Activated CD4-positive, alpha-beta T cell treated with anti-CD3 and anti-CD28 coated beads, Interleukin-2, amount 50 U/mL, for 48 hours (primary cell): ENCODE results near the gene DRC1.
A peak's percentile ranks its signal among the peaks of the same experiment; 100 is the strongest.

Source experiments
- DNase-seq, 2 experiments: peaks; one replicate each; pipeline ENCODE4 v3.0.0-alpha.2; 2020

Gene DRC1

DNA sequence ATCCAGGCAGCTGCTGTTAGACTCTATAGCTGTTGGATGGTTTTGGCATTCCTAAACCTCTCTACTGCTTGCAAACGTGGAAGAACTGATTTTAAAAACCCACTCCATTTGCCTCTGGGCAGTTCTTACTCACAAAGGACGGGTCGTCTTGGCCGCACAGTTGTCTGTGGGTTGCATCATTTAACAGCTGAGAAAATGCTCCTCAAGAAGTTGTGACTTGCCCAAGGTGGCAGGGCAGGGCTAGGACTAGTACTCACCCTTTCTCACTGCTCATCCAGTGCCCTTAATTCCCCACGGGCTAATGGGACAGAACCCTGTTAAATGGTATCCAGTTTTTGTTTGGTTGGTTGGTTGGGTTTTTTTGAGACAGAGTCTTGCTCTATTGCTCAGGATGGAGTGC lies 997 bp upstream of the DRC1 start:
- no peak for DNase-seq

DNA sequence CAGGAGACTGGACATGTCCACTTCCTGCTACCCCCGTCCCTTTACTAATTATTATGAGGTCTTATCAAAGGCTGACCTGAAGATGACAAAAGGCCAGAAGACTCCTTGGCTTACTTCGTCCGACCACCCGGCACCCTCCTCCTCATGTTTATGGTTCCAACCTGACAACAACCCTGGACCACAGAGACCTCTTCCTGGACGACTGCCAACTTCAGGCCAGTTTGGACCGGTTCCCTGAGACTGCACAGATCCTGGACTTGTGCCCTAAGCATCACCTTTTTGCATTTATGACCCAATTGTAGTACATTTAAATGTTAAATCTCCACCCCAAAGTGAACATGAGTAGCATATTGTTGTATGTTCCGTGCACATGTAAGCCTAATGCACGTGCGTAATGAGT lies 5.8 kb downstream of the DRC1 start:
- DNase-seq, result no peak

- no peak for DNase-seq
Measured at GRCh38 chr2:26409785-26410184, 8.1 kb downstream of the DRC1 start.

GRCh38 chr2:26410764-26411243 lies 9.1 kb downstream of the DRC1 start:
- DNase-seq, result no peak

DNA sequence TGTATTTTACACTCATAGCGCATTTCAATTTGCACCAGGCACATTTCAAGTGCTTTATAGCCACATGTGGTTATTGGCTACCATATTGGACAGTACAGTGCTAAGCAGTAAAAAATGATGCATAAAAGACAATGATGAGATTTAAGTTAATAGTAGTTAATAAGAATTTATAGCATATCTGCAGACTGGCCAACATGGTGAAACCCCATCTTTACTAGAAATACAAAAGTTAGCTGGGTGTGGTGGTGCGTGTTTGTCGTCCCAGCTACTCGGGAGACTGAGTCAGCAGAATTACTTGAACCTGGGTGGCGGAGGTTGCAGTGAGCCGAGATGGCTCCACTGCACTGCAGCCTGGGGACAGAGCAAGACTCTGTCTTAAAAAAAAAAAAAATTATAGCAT lies 9.7 kb downstream of the DRC1 start:
- DNase-seq, result no peak

GRCh38 chr2:26412091-26412673 lies 10.5 kb downstream of the DRC1 start:
- peak in 1 of 2 experiments; percentile 9 for DNase-seq

- no peak for DNase-seq
Measured at GRCh38 chr2:26414311-26414710, 12.6 kb downstream of the DRC1 start.

DNA sequence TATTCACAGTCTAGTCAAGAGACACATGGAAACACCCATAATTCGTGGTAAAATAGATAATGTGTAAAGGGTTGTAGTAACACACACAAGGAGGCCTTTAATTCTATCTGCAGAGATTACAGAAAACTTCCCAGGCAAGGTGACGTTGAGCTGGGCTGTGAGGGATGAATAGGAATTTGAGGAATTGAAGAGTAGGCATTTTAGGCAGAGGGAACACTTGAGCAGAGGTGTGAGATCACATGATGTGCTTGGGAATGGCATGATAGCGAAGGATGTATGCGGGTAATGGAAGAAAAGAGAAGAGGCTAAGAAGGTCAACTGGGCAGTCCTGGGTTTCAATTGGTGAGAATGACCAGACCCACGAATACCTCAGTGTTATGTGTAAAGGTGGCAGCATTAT lies 20.2 kb downstream of the DRC1 start:
- no peak for DNase-seq

GRCh38 chr2:26422947-26423629 lies 21.4 kb downstream of the DRC1 start:
- no peak for DNase-seq

DNA sequence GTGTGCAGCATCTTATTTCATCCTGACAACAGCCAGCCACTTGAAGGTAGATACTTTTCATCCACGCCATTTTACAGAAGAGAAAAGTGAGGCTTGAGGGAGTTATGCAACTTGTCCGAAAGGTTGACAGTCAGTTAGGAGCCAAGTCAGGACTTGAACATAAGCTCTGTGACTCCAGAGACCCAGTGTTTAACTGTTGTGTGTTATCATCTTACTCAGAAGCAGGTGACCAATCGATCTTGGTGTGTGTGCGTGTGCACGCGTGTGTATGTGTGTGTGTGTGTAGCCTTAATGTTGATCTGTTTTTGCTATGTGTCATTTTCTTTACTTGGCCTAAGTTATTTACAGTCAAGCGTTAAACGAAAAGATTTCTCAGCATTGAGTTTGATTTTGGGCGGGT lies 22.0 kb downstream of the DRC1 start:
- no peak for DNase-seq

GRCh38 chr2:26424221-26424620 lies 22.5 kb downstream of the DRC1 start:
- DNase-seq, result no peak

GRCh38 chr2:26428846-26429245 lies 27.1 kb downstream of the DRC1 start:
- no peak for DNase-seq

- no peak for DNase-seq
Measured at GRCh38 chr2:26429779-26430578, 28.3 kb downstream of the DRC1 start.

- no peak for DNase-seq
Measured at GRCh38 chr2:26430826-26431225, 29.1 kb downstream of the DRC1 start.

GRCh38 chr2:26432363-26432762 lies 30.6 kb downstream of the DRC1 start:
- DNase-seq, result no peak

DNA sequence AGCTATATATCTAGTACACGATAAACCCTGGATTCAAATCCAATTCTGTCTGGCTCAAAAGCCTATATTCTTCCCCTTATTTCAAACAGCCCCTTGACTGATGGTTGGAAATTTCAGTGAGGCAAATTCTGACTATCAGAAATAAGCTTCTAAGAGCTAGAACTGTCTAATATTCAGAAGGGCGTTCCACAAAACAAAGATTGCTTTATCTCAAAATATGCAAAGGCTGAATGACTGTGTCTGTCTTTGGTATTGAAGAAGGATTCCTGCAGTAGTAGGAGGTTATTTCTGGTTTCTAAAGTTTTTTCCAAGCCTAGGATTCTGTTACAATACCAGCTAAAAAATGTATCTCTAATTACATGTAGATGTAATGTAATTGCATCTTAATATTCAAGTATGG lies 31.1 kb downstream of the DRC1 start:
- DNase-seq, result no peak

DNA sequence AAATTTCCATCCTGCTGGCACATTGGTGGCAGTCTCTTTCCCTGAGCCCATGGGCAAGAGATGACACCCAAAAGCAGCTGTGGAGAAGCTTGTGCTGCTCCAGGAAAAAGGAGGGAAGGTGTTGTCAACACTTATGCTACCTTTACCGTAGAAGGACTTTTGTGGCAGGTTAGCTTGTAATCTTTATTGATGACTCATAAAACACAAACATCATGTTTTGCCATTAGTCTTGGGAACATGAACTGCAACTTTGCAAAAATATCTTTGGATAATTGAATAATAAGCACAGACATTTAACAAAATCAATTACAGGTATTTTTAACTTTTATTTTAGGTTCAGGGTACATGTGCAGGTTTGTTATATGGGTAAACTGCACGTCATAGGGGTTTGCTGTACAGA lies 33.4 kb downstream of the DRC1 start:
- DNase-seq, result no peak

DNA sequence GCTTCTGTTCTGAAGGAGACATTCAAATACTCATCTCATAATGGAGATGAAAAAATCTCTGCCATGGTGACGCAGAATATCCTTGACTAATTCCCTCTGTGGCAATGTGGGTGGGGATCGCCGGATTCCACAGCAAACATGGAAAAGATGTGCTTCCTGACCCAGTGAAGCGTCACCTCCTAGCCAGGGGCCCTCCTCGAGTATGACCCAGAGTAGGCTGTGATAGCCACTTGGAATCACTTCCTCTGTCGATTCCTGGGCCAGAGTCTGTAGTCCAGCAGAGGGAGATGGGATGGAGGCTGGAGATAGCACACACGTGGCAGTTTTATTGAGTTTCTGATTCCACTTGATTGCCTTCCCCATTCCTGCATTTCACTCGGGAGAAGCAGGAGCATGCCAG lies 36.8 kb downstream of the DRC1 start:
- no peak for DNase-seq

- DNase-seq, result no peak
Measured at GRCh38 chr2:26438926-26439325, 37.2 kb downstream of the DRC1 start.

DNA sequence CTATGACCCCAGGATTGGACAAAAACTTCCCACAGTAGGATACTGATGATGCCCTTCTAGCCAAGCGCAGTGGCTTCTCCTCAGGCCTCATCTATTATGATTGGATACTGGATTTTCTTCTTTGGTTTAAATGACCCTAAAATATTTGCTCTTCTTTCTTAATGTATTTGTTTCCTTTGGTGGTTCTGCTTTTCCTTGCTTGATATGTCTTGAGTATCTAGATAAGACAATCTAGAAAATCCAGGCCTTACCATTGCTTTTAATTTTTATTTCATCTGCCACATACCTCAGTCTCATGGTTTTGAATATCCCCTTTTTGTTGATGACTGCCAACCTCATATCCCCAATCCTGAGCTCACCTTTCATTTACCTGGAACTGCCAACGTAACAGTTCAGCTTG lies 40.6 kb downstream of the DRC1 start:
- DNase-seq, result no peak

DNA sequence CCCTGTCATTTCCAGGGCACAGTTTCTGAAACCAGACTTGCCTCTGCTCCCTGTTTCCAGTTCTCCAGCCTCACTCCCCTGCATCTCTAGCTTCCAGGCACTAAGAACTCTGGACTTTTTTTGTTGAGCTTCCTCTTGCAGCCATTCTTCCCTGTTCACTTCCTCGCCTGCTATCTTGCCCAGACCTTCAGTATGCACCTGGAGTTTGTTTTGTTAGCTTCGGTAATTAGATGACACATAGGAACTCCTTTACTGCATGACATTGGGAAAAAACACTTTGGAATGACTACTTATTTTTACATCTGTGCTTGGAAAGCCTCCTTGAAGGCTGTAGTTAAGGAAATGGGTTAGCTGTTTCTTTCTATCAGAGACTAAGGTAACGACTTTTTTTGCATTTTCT lies 41.0 kb downstream of the DRC1 start:
- DNase-seq, result no peak

DNA sequence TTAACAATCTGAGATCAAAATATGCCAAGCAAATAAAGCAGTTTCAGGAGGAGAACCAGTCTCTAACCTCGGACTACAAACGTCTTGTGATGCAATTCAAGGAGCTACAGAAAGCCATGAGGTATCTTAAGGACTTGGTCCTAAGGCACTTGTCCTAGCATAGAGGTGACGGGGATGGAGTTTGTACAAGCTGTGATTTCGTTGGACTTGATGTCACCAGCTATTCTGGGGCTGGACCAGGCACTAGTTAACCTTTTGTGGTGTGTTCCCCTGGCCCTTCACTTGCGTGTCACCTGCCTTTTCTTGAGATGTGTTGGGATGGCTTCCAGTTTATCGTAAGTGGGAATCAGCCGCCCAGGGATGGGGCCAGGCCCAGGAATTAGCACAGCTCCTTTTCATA lies 42.5 kb downstream of the DRC1 start:
- no peak for DNase-seq

DNA sequence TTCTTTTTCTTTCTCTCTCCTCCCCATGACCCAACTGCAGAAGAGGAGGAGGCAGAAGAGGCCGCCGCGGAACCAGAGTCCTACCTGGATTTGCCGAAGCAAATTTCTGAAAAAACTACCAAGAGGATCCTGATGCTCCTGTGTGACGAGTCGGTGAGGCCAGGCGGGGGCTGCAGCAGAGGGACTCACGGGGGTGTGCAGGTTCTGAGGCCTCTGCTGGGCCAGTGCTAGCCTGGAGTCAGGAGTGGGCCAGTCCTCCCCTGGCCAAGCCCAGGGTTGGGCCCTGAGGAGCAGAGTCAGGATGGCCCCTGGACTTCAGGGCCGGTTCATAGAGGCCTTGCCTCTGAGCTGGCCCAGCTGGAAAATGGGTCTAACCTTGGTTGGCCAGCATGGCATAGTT lies 46.9 kb downstream of the DRC1 start:
- DNase-seq, result no peak
